ENCODE measurements around the gene KRT6A.
"Not testable (repeated sequence)": the region's sequence is repeated elsewhere in the genome, so short reads cannot be mapped to it uniquely, and the experiment has no call there.

The KRT6A gene

GRCh38 chr12:52454411-52455201 is 38.5 kb downstream of the KRT6A start:
- no peak for DNase-seq

- DNase-seq: no peak
Observed at GRCh38 chr12:52452101-52452500, 41.0 kb downstream of the KRT6A start, which contains the start of gene KRT6B. KRT6B (minus strand) TSS chr12:52452146; CDS start chr12:52452078, 68 bp downstream.

GRCh38 chr12:52448228-52448627 is 44.8 kb downstream of the KRT6A start:
- no peak for DNase-seq

GRCh38 chr12:52447196-52447595 is 45.9 kb downstream of the KRT6A start:
- not testable (repeated sequence) for DNase-seq

- no peak for DNase-seq
Observed at GRCh38 chr12:52446367-52447045, 46.6 kb downstream of the KRT6A start.

GRCh38 chr12:52445876-52446275 is 47.2 kb downstream of the KRT6A start:
- no peak for DNase-seq

- no peak for DNase-seq
Observed at GRCh38 chr12:52444647-52445595, 48.1 kb downstream of the KRT6A start.

- no peak for DNase-seq
Observed at GRCh38 chr12:52443966-52444365, 49.1 kb downstream of the KRT6A start.

GRCh38 chr12:52442600-52443061 is 50.4 kb downstream of the KRT6A start:
- DNase-seq: no peak

GRCh38 chr12:52441320-52441911 is 51.6 kb downstream of the KRT6A start:
- no peak for DNase-seq

GRCh38 chr12:52440821-52441319 is 52.2 kb downstream of the KRT6A start:
- no peak for DNase-seq

- no peak for DNase-seq
Observed at GRCh38 chr12:52439845-52440244, 53.2 kb downstream of the KRT6A start.

GRCh38 chr12:52439420-52439819 is 53.6 kb downstream of the KRT6A start:
- DNase-seq: no peak

GRCh38 chr12:52438305-52439301 is 54.5 kb downstream of the KRT6A start:
- no peak for DNase-seq

GRCh38 chr12:52437508-52437907 is 55.5 kb downstream of the KRT6A start:
- no peak for DNase-seq
